Measurements from ENCODE around the gene LGALS13.

GRCh38 chr19:39596911-39597310, 5.4 kb upstream of the LGALS13 start:
- TF ChIP-seq SUZ12 (IDR thresholded peaks at IDR 0.05; ENCODE audit: extremely low read depth, insufficient read depth, insufficient read length) (no peak), ZNF274 (IDR thresholded peaks at IDR 0.05; ENCODE audit: low read depth, low read length) (no peak), YY1 (IDR thresholded peaks at IDR 0.05; ENCODE audit: insufficient read depth, insufficient read length) (no peak)

Measured in NT2/D1 (cell line).